Gastroesophageal sphincter (tissue), 3 donors: ENCODE measurements around the gene TMIGD2.
A peak's percentile ranks its signal among the peaks of the same experiment; 100 is the strongest.

ENCODE experiments used
- EP300 ChIP-seq: sonication (generic); formaldehyde crosslinking; IDR thresholded peaks from one replicate; pipeline ENCODE4 v1.6.1; 2017; ENCODE audit warnings: antibody characterized with exemption, mild to moderate bottlenecking
- POLR2A ChIP-seq, 2 donors: fragments of 450-650 bp; IDR thresholded peaks; one replicate each; pipeline ENCODE4 v1.6.1; 2017; ENCODE audit warnings: antibody characterized with exemption in 2 of 2, mild to moderate bottlenecking in 2 of 2, moderate library complexity in 1 of 2
- POLR2AphosphoS5 ChIP-seq: sonication (generic); formaldehyde crosslinking; IDR thresholded peaks from one replicate; pipeline ENCODE4 v1.6.1; 2017; ENCODE audit warnings: antibody characterized with exemption
- TF ChIP-seq, protein P1 (sequence below), 4 experiments: fragments of 200-600 bp in 2 of 4; fragments of 450-650 bp in 2 of 4; sonication (generic) in 1 of 4; IDR thresholded peaks; one replicate each; pipeline ENCODE4 v1.5.1; 2017 to 2019; ENCODE audit warnings: antibody characterized with exemption in 4 of 4, mild to moderate bottlenecking in 2 of 4, moderate library complexity in 2 of 4

DNA sequence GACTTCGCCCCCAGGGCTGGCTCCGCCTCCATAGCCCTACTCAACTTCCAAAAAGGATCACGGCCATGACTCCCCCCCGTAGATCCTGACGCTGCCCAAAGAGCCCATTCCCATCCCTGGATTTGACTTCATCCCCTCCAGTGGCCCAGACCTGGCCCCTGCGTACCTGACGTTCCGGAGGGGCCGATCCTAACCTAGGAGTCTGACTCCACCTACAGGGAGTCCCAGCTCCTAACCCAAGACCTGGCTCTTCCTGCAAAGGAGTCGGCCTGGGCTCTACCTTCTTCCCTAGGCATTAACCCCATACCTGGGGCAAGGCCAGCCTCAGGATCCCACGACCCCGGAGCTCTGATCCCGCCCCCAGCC is 25.7 kb upstream of the TMIGD2 start:
- TF ChIP-seq, protein P1, sequence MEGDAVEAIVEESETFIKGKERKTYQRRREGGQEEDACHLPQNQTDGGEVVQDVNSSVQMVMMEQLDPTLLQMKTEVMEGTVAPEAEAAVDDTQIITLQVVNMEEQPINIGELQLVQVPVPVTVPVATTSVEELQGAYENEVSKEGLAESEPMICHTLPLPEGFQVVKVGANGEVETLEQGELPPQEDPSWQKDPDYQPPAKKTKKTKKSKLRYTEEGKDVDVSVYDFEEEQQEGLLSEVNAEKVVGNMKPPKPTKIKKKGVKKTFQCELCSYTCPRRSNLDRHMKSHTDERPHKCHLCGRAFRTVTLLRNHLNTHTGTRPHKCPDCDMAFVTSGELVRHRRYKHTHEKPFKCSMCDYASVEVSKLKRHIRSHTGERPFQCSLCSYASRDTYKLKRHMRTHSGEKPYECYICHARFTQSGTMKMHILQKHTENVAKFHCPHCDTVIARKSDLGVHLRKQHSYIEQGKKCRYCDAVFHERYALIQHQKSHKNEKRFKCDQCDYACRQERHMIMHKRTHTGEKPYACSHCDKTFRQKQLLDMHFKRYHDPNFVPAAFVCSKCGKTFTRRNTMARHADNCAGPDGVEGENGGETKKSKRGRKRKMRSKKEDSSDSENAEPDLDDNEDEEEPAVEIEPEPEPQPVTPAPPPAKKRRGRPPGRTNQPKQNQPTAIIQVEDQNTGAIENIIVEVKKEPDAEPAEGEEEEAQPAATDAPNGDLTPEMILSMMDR (IDR thresholded peaks at IDR 0.05) = peak in 1 of 4 experiments; percentile 3
- TF ChIP-seq POLR2AphosphoS5 = no peak
- TF ChIP-seq POLR2A (IDR thresholded peaks at IDR 0.05) = no peak
- no peak for TF ChIP-seq EP300
